ENCODE measurements around the gene C15orf62.
A peak's percentile ranks its signal among the peaks of the same experiment; 100 is the strongest.

The C15orf62 gene

DNA sequence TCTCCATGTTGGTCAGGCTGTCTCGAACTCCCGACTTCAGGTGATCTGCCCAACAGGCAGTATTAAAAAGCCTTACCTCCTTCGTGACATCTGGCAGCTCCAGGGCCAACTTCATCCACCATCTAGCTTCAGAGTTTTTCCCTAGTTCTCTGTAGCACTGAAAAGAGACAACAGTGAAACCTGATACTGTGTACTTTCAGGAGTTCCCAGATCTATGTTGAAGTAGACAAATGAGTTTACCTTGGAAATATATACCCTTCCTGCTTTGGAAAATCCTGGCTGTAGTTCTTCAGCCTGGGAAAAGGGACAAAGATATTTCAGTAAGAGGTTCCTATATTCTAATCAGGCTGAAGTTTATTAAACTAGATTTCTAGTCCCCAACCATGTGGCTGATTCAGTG lies 32.7 kb upstream of the C15orf62 start:
- TF ChIP-seq, protein P1, sequence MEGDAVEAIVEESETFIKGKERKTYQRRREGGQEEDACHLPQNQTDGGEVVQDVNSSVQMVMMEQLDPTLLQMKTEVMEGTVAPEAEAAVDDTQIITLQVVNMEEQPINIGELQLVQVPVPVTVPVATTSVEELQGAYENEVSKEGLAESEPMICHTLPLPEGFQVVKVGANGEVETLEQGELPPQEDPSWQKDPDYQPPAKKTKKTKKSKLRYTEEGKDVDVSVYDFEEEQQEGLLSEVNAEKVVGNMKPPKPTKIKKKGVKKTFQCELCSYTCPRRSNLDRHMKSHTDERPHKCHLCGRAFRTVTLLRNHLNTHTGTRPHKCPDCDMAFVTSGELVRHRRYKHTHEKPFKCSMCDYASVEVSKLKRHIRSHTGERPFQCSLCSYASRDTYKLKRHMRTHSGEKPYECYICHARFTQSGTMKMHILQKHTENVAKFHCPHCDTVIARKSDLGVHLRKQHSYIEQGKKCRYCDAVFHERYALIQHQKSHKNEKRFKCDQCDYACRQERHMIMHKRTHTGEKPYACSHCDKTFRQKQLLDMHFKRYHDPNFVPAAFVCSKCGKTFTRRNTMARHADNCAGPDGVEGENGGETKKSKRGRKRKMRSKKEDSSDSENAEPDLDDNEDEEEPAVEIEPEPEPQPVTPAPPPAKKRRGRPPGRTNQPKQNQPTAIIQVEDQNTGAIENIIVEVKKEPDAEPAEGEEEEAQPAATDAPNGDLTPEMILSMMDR (IDR thresholded peaks at IDR 0.05; ENCODE audit: low read depth, low read length): no peak
- no peak for DNase-seq (ENCODE audit: extremely low read depth, low read depth)

DNA sequence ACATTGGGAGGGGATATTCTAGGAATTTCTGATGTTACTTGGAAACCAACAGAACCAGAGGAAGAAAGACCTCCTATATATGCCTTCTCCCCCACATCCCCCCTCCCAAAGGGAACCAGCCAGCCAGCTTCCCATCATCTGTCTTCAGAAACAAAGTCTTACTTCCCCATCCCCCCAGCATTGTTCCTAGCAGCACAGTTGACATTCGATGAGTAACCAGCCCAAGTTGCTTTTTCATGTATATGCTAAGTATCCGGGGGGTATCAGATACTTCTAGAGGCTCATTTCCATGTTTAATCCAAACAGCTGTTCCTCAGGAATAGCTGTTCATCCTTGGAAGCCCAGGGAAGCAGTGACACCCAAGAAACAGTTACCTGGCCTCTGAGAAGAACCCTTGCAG lies 30.7 kb upstream of the C15orf62 start:
- no peak for DNase-seq (ENCODE audit: extremely low read depth, low read depth)

DNA sequence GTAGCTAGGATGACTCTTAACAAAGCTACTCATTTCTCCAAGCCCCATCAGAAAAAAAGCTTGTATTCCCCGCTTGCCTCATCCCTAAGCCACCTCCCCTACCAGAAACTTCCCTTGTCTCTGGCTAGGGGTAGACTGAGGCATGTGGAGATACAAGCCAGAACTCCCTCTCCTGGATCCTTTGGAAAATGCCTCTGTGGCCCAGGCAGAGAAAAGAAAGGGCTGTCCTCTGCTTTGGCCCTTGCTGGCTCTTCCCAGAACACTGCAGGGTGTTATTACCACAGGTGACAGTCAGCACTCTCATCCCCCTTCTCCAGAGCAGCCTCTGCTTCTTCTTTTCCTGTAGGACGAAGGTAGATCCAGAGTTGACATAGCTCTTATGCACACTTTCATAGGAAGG lies 29.9 kb upstream of the C15orf62 start:
- TF ChIP-seq, protein P1 (IDR thresholded peaks at IDR 0.05; ENCODE audit: low read depth, low read length): no peak
- DNase-seq (ENCODE audit: extremely low read depth, low read depth): no peak

More for the DNA sequence above, 30.7 kb upstream of the C15orf62 start:
- TF ChIP-seq, protein P1 (IDR thresholded peaks at IDR 0.05; ENCODE audit: low read depth, low read length): no peak

DNA sequence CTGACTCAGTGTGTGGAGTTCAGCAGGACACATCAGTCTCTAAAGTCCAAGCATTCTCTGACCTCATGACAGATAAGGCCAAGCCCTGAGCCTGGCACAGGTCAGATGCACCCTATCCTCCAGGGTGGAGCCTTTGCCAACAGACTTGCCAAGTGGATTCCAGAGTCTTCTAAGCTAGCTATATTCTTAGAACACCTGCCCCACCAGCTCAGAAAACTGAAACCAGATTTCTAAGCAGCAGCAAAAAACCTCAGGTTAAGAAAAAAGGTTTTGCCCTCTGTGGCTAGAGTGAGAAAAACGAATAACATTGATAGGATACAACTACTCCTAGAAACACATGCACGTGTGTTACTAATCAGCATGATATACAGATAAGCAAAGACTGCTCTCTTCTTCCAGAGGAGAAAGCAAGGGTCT lies 26.3 kb upstream of the C15orf62 start:
- no peak for DNase-seq (ENCODE audit: extremely low read depth, low read depth)
- TF ChIP-seq, protein P1 (IDR thresholded peaks at IDR 0.05; ENCODE audit: low read depth, low read length): no peak

DNA sequence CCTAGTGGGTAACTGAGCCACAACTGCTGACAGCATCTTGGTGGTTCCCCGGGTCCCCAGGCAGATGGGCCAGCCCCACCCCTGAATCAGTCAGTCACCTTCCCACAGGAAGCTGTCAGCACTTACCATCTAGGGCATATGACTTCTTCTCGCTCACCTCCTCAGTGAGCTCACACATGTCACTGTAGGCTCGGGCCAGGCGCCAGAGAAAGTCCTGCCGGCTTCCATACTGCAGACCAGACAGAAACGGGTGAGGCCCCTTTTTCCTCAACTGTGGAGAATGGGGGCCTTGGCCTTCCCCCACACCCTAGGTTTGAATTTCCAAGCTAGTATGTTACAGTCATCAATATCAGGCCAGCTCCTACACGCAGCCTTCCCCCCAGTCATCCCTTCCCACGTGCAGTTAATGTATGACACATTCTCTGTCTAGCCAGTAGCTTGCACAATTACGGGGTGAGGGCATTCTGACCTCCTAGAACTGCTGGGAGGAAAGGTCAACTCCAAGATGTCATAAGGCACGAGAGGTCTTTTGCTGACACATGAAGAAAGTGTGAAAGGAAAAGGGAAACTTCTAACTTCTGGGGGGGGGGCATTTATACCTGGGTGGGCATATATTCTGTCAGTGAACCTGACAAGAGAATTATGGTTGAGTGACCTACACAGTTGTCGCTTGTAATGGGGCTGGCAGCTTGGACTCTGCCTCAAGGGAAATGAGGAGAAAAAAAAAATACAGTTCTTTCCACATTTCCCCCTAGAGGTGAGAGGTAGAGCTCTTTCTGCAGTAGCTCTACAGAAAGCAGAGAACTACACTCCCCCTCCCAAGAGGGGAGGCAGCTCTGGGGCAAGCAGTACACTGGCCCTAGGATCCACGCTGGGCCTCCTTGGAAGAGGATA lies 25.6 kb upstream of the C15orf62 start:
- no peak for DNase-seq (ENCODE audit: extremely low read depth, low read depth)
- TF ChIP-seq, protein P1 (IDR thresholded peaks at IDR 0.05; ENCODE audit: low read depth, low read length): 0 out of 2 replicates have a peak, but pooled peaks have one; percentile 4

DNA sequence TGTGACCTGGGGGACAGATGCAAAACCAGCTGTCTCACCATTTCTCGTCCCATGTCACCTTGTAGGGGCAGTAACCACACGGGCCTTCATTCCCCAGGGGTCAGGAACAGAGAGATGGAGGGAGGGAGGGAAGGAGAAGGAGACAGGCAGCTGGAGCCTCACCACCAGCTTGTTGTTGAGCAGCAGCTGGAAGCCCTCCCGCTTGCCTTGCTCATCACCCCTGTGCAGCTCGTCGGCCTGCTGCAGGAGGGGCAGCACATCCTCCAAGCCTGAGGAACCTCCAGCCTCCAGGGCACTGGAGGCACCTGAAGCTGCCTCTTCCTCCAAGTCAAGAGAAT lies 25.0 kb upstream of the C15orf62 start:
- TF ChIP-seq, protein P1 (IDR thresholded peaks at IDR 0.05; ENCODE audit: low read depth, low read length): no peak

DNA sequence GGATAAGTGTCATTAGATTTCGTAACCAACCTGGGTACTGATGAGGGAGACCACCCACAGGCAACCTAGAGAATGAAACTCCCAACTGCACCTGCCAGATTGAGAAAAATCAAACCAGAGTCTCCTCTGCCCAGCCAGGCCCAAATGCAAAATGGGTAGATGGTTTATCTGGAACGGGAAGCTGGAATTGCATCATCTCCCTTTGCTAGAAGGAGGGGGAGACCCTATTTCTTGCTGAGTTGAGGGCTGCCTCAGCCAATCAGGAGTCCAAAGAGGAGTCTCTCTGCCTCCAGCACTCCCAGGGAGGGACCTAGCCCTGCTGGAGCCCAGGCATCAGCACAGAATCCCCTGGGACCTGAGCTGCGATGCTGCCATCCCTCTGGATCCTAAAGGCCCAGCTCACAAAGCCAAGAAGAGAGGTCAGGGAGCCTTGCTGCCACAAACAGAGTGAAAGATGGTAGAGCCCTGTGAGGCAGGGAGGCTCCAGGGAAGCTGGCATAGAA lies 22.8 kb upstream of the C15orf62 start:
- TF ChIP-seq, protein P1 (IDR thresholded peaks at IDR 0.05; ENCODE audit: low read depth, low read length): no peak
- DNase-seq (ENCODE audit: extremely low read depth, low read depth): no peak

More for the DNA sequence above, 25.0 kb upstream of the C15orf62 start:
- DNase-seq (ENCODE audit: extremely low read depth, low read depth): no peak
